Measurements from ENCODE around the gene RAB11FIP4.

Gene RAB11FIP4

DNA sequence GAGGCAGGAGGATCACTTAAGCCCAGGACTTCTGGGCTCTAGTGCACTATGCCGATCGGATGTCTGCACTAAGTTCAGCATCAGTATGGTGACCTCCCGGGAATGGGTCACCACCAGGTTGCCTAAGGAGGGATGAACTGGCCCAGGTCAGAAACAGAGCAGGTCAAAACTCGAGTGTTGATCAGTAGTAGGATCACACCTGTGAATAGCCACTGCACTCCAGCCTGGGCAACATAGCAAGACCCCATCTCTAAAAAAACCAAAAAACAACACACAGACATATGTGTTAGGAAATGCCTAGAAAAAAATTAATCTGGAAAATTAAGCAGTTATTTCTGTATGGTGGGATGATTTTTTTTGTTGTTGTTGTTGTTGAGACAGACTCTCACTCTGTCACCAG is 127.0 kb downstream of the RAB11FIP4 start:
- no peak for DNase-seq (ENCODE audit: low read depth in 2 of 3, low spot score in 2 of 3)

DNA sequence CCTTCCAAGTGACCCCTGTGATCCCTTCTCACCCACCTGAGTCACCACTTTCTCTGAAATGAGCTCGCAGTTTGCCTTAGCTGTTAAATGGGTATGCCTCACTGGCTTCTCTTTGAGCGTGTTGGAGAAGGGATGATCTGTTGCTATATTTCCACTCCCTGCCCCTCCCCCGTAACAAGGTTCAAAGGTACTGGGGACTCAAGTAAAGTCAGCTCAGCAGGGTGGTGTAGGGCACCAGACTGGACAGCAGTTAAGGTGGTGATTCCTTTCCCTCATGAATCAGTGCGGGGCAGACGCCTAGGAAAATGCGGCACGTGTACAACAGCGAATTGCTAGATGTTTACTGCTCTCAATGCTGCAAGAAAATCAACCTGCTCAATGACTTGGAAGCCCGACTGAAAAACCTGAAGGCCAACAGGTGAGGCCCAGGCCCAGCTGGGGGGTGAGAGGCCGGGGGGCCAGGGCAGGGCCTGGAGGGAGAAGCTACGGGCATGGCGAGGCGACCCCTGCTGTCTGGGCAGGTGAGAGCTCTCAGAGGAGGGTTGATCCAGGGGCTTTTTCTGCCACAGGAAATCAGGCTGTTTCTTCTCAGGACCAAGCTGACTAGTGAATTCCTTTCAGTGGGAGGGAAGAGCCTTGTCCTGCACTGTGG is 130.3 kb downstream of the RAB11FIP4 start:
- no peak for DNase-seq (ENCODE audit: low read depth in 2 of 3, low spot score in 2 of 3)

GRCh38 chr17:31522284-31522931 is 130.9 kb downstream of the RAB11FIP4 start:
- no peak for DNase-seq (ENCODE audit: low read depth in 2 of 3, low spot score in 2 of 3)

GRCh38 chr17:31522987-31523495 is 131.6 kb downstream of the RAB11FIP4 start:
- DNase-seq (ENCODE audit: low read depth in 2 of 3, low spot score in 2 of 3), result no peak

DNA sequence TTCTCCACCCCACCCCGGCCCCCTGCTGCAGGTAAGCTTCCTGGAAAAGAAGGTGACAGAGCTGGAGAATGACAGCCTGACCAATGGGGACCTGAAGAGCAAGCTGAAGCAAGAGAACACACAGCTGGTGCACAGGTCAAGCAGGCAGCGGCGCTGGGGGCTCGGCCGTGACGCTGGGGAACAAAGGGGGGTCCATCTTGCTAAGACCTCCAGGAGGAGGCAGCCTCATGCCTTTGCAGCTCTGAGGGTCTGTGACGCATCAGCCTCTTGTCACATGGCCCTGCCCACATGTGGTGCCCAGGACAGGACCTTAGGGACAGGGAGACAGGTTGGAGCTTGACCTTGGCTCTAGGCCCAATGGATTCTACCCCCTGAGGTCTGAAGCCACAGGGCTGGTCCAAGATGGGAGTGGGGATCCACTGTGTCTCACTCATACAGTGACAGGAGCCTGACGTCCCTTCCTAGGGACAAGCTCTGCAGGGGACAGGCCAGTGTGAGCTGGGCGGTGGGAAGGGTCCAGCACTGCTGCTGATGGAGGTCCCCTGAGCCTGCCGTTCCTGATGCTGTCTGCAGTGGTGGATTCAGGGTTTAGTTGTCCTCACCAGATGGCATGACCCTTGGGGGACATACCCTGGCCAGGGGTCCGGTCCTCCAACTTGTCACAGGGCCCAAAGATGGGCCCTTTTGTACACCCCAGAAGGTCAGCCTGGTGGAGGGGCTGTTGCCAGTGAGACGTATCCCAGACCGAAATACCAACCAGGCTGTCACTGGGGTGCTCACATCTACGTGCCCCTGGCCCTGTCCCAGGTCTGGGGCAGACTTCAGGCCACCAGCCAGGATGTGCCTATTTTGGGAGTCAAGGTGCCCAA is 132.6 kb downstream of the RAB11FIP4 start:
- DNase-seq (ENCODE audit: low read depth in 2 of 3, low spot score in 2 of 3), result no peak

DNA sequence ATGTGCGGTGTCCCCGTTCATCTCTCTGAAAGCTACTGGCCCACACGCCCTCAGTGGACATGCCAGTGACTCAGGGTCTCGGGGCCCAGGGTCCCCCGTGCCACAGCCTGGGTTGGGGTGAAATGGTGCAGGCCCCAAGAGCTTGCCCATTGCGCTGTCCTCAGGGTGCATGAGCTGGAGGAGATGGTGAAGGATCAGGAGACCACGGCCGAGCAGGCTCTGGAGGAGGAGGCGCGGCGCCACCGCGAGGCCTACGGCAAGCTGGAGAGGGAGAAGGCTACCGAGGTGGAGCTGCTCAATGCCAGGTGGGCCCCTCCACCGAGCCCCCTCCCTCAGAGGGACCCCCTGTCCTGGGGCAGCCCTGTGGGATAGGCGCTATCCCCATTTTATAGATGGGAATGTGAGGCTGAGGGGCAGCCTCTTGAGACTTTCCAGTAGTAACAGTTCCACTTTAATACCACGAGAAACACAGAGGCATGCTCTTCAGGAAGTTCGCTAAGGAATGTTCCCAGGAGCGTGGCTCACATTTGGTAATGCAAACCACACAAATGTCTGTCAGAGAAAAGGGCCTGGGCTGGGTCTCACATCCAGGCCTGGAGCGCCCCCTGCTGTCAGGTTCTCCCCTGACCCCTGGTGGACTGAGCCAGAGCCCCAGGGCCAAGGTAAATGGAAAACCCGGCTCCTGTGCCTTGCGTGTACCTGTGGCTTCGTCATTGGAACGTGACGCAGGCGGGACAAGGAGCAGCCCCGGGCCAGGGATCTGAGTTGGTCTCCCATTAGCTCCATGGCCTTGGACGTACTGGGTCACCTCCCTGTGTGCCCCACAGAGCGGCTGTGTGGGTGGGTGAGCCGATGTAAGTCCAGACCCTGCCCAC is 133.7 kb downstream of the RAB11FIP4 start:
- peak; percentile 51 to 98 (median 98) for DNase-seq (ENCODE audit: low read depth in 2 of 3, low spot score in 2 of 3)

DNA sequence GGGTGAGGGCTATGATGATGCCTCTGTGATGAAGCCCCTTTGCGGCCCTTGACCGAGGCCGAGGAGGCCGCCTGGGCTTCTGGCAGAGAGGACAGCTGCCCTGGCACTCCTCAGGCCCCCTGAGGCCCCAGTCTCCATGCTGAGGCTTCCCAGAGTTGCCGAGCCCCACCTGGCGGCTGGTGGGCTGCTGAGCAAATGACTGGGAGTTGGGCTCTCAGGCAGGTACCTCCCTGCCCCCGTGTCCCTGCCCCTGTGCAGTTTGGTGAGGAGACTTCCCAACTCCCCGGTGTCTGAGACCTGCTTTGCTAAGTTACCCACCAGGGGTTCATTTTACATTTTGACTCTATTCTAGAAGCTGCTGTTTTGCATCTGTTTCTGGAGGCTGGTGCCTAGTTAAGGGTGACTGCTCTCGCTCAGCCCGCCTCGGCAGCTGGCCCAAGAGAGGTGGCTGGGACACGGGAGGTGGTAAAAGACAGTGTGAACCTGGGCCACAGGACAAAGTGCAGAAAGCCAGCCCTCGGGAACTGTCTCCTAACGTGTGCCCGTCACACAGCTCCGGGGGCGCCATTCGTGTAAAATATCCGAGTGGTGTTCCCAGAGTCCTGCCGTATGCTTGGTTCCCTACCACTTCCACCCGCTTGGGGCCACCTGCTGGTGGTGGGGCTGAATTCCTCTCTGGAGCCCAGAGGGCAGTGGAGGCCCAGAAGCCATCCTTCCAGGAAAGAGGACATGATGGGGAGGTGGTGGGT is 134.5 kb downstream of the RAB11FIP4 start:
- DNase-seq (ENCODE audit: low read depth in 2 of 3, low spot score in 2 of 3), result no peak

- DNase-seq (ENCODE audit: low read depth in 2 of 3, low spot score in 2 of 3), result no peak
These were observed 136.1 kb downstream of the RAB11FIP4 start for GRCh38 chr17:31527606-31528005.

DNA sequence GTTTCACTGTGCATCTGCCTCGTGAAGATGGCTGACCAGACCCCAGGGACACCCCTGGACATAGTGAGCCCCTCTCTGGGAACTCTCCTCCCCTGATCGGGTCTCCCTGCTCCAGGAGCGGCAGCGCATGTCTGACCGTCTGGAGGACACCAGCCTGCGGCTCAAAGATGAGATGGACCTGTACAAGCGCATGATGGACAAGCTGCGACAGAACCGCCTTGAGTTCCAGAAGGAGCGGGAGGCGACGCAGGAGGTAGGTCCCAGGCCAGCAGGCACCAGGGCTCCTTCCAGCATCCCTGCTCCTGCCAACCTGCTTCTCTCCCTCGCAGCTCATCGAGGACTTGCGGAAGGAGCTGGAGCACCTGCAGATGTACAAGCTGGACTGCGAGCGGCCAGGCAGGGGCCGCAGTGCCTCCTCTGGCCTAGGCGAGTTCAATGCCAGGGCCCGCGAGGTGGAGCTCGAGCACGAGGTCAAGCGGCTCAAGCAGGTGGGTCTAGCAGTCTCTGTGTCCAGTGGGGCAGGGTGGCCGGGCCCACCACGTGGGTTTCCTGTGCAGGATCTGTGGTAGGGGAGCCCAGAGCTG is 136.9 kb downstream of the RAB11FIP4 start:
- no peak for DNase-seq (ENCODE audit: low read depth in 2 of 3, low spot score in 2 of 3)

DNA sequence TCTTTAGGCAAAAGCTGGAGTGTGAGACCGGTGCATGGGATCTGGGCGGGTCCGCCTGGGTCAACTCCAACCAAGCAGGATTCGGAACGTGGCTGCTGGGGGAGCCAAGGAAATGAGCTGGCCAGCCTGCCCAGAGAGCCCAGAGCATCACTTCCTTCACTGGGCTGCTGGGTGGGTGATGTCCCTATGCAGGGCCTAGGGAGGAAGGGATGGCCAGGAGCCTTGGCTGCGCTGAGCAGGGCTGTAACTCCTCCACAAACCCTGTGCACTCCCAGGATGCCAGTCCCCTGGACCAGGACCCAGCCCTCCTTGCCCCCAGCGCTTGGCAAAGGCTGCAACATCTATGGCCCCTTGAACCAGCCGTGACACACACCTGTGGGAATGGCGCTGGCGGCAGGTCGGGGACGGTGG is 138.4 kb downstream of the RAB11FIP4 start:
- no peak for DNase-seq (ENCODE audit: low read depth in 2 of 3, low spot score in 2 of 3)

DNA sequence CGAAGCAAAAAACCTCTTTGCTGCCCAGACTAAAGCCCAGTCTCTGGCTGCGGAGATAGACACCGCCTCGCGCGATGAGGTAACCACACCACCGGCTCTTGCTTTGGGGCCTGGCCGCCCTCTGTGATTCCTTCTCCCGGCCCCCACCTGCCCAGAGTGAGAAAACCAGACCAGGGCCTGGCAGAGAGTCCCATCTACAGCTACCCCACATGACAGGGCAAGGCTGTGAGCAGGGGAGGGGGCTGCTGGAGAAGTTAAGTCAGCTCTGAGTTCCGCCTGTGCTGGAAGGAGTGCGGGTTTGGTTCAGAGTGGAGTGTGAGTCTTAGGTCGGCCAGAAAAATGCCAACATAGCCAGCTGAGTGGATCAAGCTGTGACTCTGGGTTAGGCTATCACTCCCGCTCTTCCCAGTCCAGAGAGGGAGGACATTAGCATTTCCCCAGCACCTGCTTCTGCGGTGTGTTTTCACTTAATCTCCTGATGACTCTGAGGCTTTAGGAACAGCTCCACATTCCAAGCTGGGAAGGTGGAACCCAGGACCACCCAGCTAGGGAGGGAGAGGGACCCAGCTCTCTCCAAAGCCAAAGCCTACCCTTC is 139.0 kb downstream of the RAB11FIP4 start:
- DNase-seq (ENCODE audit: low read depth in 2 of 3, low spot score in 2 of 3), result no peak

GRCh38 chr17:31531336-31531980 is 140.0 kb downstream of the RAB11FIP4 start:
- DNase-seq (ENCODE audit: low read depth in 2 of 3, low spot score in 2 of 3), result no peak

- DNase-seq (ENCODE audit: low read depth in 2 of 3, low spot score in 2 of 3), result no peak
These were observed 140.6 kb downstream of the RAB11FIP4 start for GRCh38 chr17:31532081-31532480.

- DNase-seq (ENCODE audit: low read depth in 2 of 3, low spot score in 2 of 3), result no peak
These were observed 141.1 kb downstream of the RAB11FIP4 start for GRCh38 chr17:31532526-31532925.

- DNase-seq (ENCODE audit: low read depth in 2 of 3, low spot score in 2 of 3), result no peak
These were observed 142.2 kb downstream of the RAB11FIP4 start for GRCh38 chr17:31533546-31534155.

DNA sequence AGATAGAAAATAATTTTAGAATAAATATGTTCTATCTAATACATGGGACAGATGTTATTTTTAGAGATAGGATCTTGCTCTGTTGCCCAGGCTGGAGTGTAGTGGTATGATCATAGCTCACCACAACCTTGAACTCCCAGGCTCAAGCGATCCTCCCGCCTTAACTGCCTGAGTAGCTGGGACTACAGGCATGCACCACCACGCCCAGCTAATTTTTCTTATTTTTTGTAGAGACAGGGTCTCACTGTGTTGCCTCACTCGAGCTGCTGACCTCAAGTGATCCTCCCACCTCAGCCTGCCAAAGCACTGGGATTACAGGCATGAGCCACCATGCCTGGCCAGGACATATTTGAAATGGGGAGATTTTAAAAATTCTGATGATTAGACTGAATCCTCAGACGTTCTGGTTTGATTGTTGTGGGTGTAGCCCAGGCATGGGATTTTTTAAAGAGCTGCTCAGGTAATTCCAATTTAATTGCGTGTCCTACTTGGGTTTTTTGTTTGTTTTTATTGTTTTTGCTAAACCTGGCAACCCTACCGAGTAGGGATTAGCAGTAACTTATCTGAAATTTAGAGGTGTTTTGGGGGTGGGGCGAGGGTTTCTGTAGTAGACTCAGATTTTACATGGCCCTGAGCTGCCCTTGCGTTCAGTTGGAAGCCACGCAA is 142.9 kb downstream of the RAB11FIP4 start:
- no peak for DNase-seq (ENCODE audit: low read depth in 2 of 3, low spot score in 2 of 3)

GRCh38 chr17:31535581-31535981 is 144.1 kb downstream of the RAB11FIP4 start:
- DNase-seq (ENCODE audit: low read depth in 2 of 3, low spot score in 2 of 3), result no peak

GRCh38 chr17:31536451-31536850 is 145.0 kb downstream of the RAB11FIP4 start:
- DNase-seq (ENCODE audit: low read depth in 2 of 3, low spot score in 2 of 3), result no peak
